Measurements from ENCODE around the gene DDIT4.

DDIT4 gene

GRCh38 chr10:72233621-72234020, 40.1 kb upstream of the DDIT4 start:
- no peak for DNase-seq
- H3K36me3 ChIP-seq = peaks cover 34% of the 10 kb centered on the region
- peaks cover 7% of the 10 kb centered on the region for H3K4me1 ChIP-seq
- H3K27me3 ChIP-seq = no peaks in the 10 kb centered on the region
- no peaks in the 10 kb centered on the region for H3K9me3 ChIP-seq
- TF ChIP-seq CTCF (IDR thresholded peaks at IDR 0.05; ENCODE audit: low read depth, low read length) = no peak
- no peak overlapping the region for H3K4me3 ChIP-seq (ENCODE audit: low read depth, low read length)

GRCh38 chr10:72234560-72235095, 39.1 kb upstream of the DDIT4 start:
- Histone ChIP-seq H3K36me3 (peaks cover 34% of the 10 kb centered on the region), H3K4me3 (ENCODE audit: low read depth, low read length) (no peak overlapping the region), H3K9me3 (no peaks in the 10 kb centered on the region), H3K4me1 (peaks cover 5% of the 10 kb centered on the region; the same call in 1 of the 2 replicates), H3K27me3 (no peaks in the 10 kb centered on the region)
- TF ChIP-seq CTCF (IDR thresholded peaks at IDR 0.05; ENCODE audit: low read depth, low read length) = no peak
- DNase-seq = no peak

GRCh38 chr10:72235544-72236279, 38.0 kb upstream of the DDIT4 start:
- H3K36me3 ChIP-seq = peaks cover 29% of the 10 kb centered on the region
- H3K4me3 ChIP-seq (ENCODE audit: low read depth, low read length) = no peak overlapping the region
- H3K27me3 ChIP-seq = no peaks in the 10 kb centered on the region
- peaks cover 5% of the 10 kb centered on the region; the same call in 1 of the 2 replicates for H3K4me1 ChIP-seq
- no peaks in the 10 kb centered on the region for H3K9me3 ChIP-seq
- no peak for TF ChIP-seq CTCF (IDR thresholded peaks at IDR 0.05; ENCODE audit: low read depth, low read length)
- DNase-seq = no peak

- H3K36me3 ChIP-seq = peaks cover 14% of the 10 kb centered on the region
- no peak for TF ChIP-seq CTCF (IDR thresholded peaks at IDR 0.05; ENCODE audit: low read depth, low read length)
- no peak for DNase-seq
- no peaks in the 10 kb centered on the region for H3K27me3 ChIP-seq
- H3K9me3 ChIP-seq = no peaks in the 10 kb centered on the region
- peaks cover 2% of the 10 kb centered on the region; the same call in 1 of the 2 replicates for H3K4me1 ChIP-seq
- no peak overlapping the region for H3K4me3 ChIP-seq (ENCODE audit: low read depth, low read length)
Observed at GRCh38 chr10:72238392-72239175, 35.1 kb upstream of the DDIT4 start.

- Histone ChIP-seq H3K4me3 (ENCODE audit: low read depth, low read length) (no peak overlapping the region), H3K9me3 (no peaks in the 10 kb centered on the region), H3K27me3 (no peaks in the 10 kb centered on the region), H3K4me1 (peaks cover 9% of the 10 kb centered on the region), H3K36me3 (peaks cover 6% of the 10 kb centered on the region)
- DNase-seq = no peak
- no peak for TF ChIP-seq CTCF (IDR thresholded peaks at IDR 0.05; ENCODE audit: low read depth, low read length)
Observed at GRCh38 chr10:72239409-72239808, 34.3 kb upstream of the DDIT4 start.

Measured in BE2C (cell line).